Measurements from ENCODE around the gene GAL3ST1.
"Not testable (repeated sequence)": the region's sequence is repeated elsewhere in the genome, so short reads cannot be mapped to it uniquely, and the experiment has no call there.

GAL3ST1 gene, protein sequence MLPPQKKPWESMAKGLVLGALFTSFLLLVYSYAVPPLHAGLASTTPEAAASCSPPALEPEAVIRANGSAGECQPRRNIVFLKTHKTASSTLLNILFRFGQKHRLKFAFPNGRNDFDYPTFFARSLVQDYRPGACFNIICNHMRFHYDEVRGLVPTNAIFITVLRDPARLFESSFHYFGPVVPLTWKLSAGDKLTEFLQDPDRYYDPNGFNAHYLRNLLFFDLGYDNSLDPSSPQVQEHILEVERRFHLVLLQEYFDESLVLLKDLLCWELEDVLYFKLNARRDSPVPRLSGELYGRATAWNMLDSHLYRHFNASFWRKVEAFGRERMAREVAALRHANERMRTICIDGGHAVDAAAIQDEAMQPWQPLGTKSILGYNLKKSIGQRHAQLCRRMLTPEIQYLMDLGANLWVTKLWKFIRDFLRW

DNA sequence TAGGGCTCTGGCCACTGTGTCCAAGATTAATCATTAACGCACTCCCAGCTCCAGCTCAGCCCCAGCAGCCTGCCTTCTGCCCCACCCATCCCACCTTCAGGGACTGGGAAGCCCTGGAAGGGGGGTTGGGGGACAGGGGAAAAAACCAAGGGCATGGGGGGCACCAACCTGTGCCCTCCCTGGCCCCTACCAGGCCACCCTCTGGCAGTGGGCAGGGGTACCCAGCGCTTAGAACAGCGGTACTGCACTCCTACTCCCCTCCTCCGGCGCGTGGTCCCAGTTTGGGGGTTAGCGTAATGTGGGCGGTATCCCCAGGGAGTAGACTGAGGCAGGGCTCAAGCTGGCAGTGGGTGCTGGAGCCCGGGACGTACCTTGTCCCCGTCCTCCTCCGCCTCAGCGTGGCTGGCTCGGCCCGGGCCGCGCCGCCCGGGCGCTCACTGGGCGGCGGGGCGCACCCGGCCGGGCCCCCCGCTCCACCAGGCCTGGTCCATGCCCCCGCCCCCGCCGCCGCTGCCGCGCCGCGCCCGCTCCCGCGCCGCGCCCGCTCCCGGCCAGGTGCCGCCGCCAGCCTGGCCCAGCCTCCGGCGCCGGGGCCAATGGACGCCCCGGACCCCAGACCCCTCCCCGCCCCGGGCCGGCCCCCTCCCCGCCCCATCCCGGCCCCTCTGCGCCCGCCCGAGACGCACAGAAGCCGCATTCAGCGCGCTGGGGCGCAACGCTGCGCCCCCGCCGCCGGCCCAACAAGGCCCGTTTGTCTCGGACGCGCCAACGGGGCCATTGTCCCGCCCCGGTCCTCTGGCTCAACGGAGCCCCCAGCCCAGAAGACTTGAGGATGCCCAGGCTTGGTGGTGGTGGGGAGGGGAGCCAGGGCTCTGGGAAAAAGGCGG is at the start of gene GAL3ST1:
Gene GAL3ST1, minus strand, starts transcription at position 571 of the 887 bp plus-strand sequence. CDS start 17,273 bp downstream, outside the sequence.
- DNase-seq: no peak

DNA sequence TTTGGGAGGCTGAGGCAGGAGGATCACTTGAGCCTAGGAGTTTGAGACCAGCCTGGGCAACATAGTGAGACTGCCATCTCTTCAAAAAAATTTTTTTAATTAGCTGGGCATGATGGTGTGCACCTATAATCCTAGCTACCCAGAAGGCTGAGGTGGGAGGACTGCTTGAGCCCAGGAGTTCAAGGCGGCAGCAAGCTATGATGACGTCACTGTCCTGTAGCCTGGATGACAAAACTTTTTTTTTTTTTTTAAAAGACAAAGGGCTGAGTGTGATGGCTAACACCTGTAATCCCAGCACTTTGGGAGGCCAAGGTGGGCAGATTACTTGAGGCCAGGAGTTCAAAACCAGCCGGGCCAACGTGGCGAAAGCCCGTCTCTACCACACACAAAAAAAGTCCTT is 45.4 kb upstream of the GAL3ST1 start:
- not testable (repeated sequence) for DNase-seq

DNA sequence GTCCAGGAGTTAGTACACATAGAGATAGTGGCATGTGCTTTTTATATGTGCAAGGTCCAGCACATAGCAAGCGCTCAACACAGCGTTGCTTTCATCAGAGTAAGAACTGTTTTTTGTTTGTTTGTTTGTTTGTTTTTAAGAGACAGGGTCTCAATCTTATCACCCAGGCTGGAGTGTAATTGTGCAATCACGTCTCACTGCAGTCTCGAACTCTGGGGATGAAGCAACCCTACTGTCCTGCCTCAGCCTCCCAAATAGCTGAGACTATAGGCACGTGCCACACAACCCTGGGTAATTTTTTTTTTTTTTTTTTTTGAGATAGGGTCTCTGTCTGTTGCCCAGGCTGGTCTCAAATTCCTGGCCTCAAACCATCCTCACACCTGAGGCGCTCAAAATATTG is 43.4 kb upstream of the GAL3ST1 start:
- DNase-seq: no peak

DNA sequence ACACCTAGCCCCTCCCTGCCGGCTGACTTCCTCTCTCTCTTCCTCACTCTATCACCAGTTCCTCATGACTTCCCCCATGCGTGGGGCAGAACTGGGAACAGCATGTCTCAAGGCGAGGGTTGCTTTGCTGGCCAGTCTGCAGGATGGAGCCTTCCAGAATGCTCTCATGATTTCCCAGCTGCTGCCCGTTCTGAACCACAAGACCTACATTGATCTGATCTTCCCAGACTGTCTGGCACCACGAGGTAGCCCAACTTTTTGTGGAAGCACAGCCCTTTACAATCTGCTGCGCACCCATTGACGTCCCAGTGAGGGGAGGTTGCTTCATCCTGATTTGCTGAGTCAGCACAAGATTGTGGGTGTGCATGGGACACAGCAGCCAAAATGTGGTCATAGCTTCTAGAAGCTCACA is 41.1 kb upstream of the GAL3ST1 start:
- DNase-seq: no peak

DNA sequence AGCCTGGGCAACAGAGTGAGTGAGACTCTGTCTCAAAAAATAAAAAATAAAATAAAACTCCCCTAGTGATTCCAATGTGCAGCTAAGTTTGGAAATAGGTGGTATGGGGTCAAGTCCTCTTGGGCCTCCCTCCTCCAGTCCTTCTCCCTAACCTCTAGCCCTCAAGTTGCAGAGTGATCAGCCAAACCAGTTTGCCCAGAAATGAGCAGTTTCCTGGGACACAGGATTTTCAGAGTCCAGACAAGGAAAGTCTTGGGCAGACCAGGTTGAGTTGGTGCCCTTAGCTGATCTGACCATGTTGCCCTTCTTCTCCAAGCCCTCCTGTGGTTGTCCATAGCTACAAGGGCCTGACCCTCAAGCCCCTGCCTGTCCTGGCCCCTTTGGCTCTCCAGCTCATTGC is 40.4 kb upstream of the GAL3ST1 start:
- no peak for DNase-seq

DNA sequence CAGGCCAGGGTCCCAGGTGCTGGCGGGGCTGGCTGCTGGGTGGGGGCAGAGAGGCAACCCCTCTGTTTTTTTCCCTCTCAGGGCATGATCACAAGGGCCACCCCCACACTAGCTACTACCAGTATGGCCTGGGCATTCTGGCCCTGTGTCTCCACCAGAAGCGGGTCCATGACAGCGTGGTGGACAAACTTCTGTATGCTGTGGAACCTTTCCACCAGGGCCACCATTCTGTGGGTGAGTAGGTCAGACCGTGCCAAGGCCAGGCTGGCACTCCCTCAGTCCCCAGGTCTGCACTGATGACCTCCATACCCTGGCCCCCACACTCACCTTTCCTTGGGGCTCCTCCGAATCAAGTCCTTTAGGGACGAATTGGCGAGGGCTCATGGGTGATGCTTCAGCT is 39.8 kb upstream of the GAL3ST1 start:
- no peak for DNase-seq

DNA sequence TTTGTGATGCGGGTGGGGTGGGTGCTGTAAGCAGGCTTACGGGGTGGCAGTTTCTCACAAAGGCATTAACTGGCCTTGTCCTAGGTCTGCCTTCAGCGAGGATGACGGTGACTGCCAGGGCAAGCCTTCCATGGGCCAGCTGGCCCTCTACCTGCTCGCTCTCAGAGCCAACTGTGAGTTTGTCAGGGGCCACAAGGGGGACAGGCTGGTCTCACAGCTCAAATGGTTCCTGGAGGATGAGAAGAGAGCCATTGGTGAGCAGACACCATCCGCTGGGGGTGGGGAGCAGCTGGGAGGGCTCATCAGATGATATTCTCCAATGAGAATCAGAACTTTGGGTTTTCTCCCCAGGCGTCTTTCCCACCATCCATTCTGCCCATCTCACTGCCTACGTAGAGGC is 38.3 kb upstream of the GAL3ST1 start:
- DNase-seq: no peak

DNA sequence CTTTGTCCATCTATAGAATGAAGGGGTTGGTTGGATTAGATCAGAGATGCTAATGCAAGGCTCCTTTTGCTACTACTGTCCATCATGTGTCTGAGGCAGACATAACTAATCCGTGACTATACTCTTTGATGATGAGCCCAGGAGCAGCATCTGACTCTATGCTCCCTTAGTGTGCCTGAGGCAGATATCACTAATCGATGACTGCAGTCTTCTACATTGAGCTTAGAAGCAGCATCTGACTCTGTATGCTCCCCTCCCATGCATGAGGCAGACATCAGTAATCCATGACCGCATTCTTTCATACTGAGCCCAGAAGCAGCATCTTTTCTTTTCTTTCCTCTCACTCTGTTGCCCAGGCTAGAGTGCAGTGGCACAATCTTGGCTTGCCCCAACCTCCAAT is 36.7 kb upstream of the GAL3ST1 start:
- no peak for DNase-seq

DNA sequence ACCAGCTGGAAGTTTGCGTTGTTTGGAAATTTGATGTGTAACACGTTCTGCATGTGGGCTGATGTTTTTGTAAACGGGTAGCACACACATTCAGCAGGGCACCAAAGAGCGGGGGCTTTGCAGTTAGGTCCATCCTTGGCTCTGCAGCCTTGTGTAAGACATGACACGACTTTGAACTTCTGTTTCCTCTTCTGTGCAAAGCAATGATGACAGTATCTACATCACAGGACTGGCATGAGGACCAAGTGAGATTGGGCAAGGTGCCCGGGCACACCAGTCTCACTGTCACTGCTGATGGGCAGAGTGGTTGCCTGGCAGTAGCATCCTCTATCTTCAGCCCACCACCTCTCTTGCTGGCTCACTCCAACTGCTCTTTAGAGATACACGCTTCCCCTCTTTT is 35.8 kb upstream of the GAL3ST1 start:
- no peak for DNase-seq

DNA sequence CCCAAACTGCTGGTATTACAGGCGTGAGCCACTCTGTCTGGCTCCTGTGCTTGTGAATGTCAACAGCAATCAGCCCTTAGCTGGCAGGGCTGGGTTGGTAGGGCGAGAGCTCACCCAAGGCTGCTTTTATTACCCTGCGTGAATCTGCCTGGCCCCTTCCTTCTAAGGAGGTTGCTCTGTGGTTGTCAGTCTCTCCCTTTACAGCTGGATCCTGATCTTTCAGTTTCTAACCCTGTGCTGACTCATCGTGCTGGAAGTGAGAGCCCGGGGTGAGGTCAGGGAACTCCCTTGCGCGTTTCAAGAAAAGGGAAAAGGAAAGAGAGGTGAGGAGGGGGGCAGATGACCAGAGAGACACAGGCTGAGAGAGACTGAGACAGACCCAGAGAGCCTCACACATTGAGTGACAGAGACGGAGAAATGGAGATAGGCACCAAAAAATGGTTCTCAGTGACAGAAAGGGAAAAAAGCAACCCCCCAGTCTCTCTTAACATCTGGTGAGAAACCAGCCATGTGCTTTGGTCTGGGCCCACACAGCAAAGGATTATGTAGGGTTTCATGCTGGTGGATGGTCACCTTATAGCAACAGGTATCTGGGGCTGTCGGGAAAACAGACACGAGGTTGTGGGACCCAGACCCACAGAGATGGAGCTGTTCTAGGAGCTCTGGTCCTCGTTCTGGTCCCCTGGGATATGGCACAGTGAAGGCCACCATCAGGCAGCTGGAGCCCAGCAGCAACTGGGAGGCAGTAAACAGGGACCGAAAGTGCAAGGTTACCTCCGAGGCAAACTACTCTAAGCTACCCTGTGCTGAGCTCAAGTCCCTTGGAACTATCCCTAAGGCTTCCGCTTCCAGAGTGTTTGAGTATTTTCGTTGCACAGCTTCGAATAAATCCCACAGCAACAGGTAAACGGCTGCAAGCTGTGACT is 35.1 kb upstream of the GAL3ST1 start:
- DNase-seq: no peak

DNA sequence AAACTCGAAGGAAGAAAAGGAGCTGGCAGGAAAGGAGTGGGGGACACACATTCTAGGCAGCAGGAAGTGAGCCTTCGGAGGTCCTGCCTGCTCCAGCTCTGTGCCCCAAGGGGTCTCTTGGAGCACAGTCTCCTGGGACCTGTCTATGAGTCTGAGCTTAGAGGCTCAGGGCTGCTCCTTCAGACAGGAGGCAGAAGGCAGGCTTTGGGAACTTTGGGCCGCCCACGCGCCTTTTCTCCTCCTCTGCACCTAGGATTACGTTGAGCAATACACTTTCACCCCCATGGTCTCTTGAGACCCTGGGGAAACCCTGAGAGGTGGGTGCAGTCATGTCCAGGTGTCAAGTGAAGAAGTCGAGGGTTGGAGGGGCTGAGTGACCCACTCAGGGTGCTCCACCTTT is 33.5 kb upstream of the GAL3ST1 start:
- DNase-seq: no peak

DNA sequence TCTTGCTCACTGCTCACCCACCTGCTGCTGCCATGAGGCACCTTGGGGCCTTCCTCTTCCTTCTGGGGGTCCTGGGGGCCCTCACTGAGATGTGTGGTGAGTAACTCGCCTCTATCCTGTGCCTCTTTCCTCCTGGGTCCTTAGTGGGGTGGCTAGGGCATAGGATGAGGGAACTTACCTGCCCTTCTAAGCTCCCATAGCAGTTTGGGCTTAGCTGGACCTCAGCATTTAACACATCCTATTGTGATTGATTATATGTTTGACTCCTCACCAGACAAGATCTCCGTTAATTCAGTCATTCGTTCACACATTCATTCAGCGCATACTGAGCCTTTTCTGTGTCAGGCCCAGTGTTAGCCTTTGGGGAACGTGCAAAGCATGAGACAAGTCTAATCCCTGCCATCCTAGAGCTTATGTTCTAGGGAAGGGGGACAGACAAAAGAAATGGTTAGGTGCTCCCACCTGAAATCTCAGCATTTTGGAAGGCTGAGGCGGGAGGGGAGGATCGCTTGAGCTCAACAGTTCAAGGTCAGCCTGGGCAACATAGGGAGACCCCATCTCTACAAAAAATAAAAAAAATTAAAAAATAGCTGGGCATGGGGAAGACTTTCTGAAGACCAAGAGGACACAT is 33.0 kb upstream of the GAL3ST1 start:
- DNase-seq: no peak

DNA sequence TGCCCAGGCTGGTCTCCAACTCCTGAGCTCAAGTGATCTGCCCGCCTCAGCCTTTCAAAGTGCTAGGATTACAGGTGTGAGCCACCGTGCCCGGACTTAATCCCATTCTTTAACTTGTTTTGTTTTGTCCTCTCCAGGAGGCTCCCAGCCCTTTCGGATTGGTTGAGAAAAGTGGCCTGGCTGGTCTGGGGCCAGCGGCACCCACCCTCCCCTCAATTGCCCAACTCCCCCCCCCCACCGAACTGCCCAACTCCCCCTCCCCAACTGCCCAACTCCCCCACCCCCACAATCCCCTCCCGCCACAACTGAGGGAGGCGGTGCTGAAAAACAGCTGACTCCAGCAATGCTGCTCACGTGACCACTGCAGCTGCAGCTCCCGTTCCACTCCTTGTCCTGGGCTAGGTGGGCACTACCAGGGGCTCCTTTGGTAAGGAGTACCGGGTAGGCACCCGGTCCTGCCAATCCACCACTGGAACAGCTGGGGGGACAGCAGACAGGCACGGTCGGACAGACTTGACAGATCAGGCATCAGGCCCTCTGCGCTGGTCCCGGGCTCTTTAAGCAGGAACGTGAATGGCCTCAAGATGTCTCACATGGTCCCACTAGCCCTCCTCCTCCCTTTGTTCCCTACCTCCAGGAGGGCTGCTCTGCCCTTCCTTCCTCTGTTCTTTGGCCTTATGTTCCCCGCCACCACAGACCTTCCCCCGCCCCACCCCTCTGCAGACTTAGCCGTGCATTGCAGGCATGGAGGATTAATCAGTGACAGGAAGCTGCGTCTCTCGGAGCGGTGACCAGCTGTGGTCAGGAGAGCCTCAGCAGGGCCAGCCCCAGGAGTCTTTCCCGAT is 32.2 kb upstream of the GAL3ST1 start, which contains the start of gene TCN2:
Gene TCN2, plus strand, starts transcription at position 720 of the 845 bp plus-strand sequence. CDS start 158 bp downstream, outside the sequence.
- no peak for DNase-seq

DNA sequence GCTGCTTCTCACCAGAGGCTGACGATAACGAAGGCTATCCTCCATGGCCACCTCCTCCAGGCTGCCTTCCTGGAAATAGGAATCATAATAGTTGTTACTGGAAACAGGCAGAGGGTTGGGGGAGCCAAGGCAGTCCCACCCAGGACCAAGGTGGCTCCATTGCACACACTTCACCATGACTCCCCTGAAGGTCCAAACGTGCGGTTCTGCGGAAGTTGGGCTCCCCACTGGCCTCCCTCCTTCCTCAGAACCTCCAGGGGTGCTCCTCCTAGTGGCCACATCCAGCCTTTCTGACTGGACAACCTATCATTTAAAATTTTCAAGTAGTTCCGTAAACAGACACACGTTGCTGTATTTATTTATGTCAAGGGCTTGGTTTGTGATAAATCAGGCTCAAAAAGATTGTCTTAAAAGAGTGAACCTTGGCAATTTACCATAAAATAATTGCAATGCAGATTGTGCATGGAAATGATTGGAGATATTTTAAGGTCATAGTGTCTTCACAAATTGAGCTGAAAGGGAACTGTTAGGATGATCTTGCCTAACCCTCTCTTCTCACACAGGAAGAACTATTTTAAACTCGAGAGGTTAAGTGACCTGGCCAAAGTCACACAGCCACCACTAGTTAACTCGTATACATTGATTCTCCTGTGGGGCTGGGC is 31.1 kb upstream of the GAL3ST1 start:
- DNase-seq: peak; percentile 16 to 24

DNA sequence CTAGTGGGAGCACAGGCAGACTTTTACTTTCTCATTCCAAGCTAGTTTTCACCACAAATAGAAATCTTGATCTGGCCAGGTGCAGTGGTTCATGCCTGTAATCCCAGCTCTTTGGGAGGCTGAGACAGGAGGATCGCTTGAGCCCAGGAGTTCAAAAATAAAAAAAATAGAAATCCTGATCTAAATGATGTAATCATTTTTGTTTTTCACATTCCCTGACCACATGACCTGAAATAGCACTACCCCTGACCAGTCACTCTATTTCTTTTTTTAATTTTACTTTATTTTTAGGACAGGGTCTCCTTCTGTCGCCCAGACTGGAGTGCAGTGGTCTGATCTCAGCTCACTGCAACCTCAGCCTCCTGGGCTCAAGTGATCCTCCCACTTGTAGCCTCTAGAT is 30.3 kb upstream of the GAL3ST1 start:
- DNase-seq: no peak

DNA sequence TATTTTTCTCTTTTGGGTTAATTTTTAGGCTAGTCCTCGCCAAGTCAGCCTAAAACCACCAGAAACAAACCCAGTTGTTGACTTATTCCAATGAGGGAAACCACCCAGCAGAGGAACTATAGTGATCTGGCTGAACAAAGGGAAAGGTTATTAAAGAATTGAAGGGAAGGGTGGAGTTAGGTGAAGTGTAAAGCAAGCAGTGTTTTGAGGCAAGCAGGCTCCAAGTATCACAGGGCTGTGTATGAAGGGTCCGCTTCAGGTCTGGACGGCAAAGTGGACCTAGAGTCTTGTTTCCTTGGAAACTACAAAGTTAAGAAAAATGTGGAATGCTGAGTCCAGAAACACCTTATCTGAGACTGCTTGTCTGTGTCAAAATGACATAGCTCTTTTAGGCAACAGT is 29.3 kb upstream of the GAL3ST1 start:
- DNase-seq: no peak

DNA sequence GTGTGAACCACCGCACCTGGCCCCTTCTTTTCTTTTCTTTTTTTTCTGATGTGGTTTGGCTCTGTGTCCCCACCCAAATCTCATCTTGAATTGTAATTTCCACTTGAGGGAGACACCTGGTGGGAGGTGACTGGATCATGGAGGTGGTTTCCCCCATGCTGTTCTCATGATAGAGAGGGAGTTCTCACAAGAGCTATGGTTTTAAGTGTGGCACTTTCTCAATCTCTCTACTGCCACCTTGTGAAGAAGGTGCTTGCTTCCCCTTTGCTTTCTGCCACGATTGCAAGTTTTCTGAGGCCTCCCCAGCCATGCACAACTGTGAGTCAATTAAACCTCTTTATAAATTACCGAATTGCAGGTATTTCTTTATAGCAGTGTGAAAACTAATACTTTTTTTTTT is 27.6 kb upstream of the GAL3ST1 start:
- peak in 1 of 2 experiments; percentile 36 for DNase-seq

DNA sequence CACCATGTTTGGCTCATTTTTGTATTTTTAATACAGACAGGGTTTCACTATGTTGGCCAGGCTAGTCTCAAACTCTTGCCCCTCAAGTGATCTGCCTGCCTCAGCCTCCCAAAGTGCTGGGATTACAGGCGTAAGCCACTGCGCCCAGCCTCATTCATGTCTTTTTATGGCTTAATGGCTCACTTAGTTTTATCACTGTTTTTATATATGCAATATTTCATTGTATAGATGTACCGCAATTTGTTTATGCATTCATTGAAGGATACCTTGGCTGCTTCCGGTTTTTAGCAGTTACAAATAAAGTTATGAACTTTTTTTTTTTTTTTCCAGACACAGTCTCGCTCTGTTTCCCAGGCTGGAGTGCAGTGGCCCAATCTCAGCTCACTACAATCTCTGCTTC is 27.0 kb upstream of the GAL3ST1 start:
- no peak for DNase-seq

DNA sequence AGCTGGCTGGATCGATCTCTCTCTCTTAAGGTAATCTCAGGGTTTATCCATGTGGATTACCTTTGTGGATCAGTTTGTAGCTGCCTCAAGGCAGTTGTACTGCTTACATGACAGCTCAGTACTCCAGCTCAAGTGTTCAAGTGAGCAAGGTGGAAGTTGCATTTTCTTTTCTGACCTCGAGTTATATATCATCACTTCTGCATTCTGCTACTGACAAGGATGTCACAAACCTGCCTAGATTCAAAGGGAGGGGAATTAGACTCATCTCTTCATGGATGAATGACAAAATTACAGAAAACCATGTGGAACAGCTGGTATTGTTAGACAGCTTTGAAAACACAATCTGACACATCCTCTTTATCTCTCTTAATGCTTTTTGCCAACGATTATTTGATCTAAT is 26.5 kb upstream of the GAL3ST1 start:
- no peak for DNase-seq

DNA sequence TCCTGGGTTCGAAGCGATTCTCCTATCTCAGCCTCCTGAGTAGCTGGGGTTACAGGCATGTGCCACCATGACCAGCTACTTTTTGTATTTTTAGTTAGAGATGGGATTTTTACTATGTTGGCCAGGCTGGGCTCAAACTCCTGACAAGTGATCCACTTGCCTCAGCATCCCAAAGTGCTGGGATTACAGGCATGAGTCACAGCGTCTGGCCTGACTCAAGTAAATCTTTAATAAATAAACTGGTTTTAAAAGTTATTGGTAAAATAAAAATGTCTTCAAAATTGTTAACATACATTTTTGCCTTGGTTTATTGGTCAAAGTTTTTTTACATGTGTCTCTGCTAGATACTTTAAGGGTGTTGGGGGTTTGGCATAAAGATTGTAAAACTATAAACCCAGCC is 24.5 kb upstream of the GAL3ST1 start:
- DNase-seq: no peak

DNA sequence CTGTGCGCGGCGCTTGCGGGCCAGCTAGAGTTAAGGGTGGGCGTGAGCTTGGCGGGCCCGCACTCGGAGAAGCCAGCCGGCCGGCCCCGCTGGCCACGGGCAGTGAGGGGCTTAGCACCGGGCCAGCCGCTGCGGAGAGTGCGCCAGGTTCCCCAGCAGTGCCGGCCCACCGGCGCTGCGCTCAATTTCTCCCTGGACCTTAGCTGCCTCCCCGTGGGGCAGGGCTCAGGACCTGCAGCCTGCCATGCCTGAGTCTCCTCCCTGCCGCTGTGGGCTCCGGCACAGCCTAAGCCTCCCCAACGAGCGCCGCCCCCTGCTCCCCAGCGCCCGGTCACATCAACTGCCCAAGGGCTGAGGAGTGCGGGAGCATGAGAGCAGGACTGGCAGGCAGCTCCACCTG is 22.4 kb upstream of the GAL3ST1 start:
- DNase-seq: no peak
